BJ (cell line): Measurements from ENCODE around the gene STYX. TPM values are rescaled to one million over a fixed set of nuclear protein-coding genes. Genes with fewer than 3 reads are reported as not detected.
A peak's percentile ranks its signal among the peaks of the same experiment; 100 is the strongest.

Experiments used
- CTCF ChIA-PET: fragments of 350-600 bp; formaldehyde crosslinking; extraction: SDS; loops from one replicate; lab custom pipeline; 2021; ENCODE audit warnings: antibody characterized with exemption, inconsistent platforms; lab: Yijun Ruan, JAX
- POLR2A ChIA-PET: fragments of 300-600 bp; sonication (Branson Sonifier 250); formaldehyde crosslinking; extraction: SDS; loops from one replicate; lab custom pipeline; 2021; ENCODE audit warnings: antibody characterized with exemption; lab: Charles Lee
- DNase-seq: peaks from one replicate; pipeline ENCODE4 v3.0.0-alpha.2; 2011; ENCODE audit warnings: low read depth
- H3K27me3 ChIP-seq: 2 replicates; pipeline ENCODE4 v1.6.0; 2011; ENCODE audit warnings: low read length; ENCODE audit not compliant: control insufficient read depth, insufficient read depth
- H3K36me3 ChIP-seq: 2 replicates; pipeline ENCODE4 v1.5.1; 2011; ENCODE audit warnings: low read length; ENCODE audit not compliant: control insufficient read depth, insufficient read depth
- H3K4me3 ChIP-seq: 2 replicates; pipeline ENCODE4 v1.5.1; 2011; ENCODE audit warnings: low read depth, mild to moderate bottlenecking, control low read depth, low read length
- CTCF ChIP-seq: IDR thresholded peaks from 2 replicates; pipeline ENCODE4 v1.5.1; 2011; ENCODE audit warnings: low read depth, mild to moderate bottlenecking, control low read depth, inconsistent platforms, low read length, moderate library complexity; ENCODE audit not compliant: insufficient read depth
- polyA plus RNA-seq: library from polyadenylated mRNA; depleted of rRNA; stranded (reverse); fragments of >200 nt; gene quantifications from 2 replicates; pipeline ENCODE4 v1.2.3, GENCODE V29; 2011; rRNA removed
- small RNA-seq: library from RNA; depleted of rRNA; stranded (forward); fragments of <200 nt; gene quantifications from one replicate; pipeline ENCODE3, GENCODE V24; 2012; ENCODE audit warnings: low replicate concordance, low read depth; ENCODE audit not compliant: insufficient read length

STYX gene
- polyA plus RNA-seq, 1 experiment: 4.0 TPM

GRCh38 chr14:52802597-52802996 is 72.6 kb downstream of the STYX start:
- no peaks in the 10 kb centered on the region for H3K27me3 ChIP-seq
- POLR2A ChIA-PET: no interaction called here
- no peak overlapping the region for H3K4me3 ChIP-seq
- H3K36me3 ChIP-seq: no peaks in the 10 kb centered on the region
- CTCF ChIA-PET: interaction anchor here (1.0 to 1.1 kb wide), 3 partner anchors 44 to 159 kb away, joined by 3 read pairs; no protein-coding TSS in a partner anchor
- peak; percentile 27 for DNase-seq
- TF ChIP-seq CTCF: no peak

GRCh38 chr14:52806115-52806514 is 76.1 kb downstream of the STYX start:
- no peaks in the 10 kb centered on the region for H3K27me3 ChIP-seq
- TF ChIP-seq CTCF: no peak
- no peak overlapping the region for H3K4me3 ChIP-seq
- H3K36me3 ChIP-seq: no peaks in the 10 kb centered on the region
- CTCF ChIA-PET: interaction anchor here (0.7 kb wide), 1 partner anchor 9 kb away, joined by 5 read pairs; no protein-coding TSS in a partner anchor
- POLR2A ChIA-PET: no interaction called here
- DNase-seq: no peak

GRCh38 chr14:52808101-52808500 is 78.1 kb downstream of the STYX start:
- TF ChIP-seq CTCF: no peak
- no peaks in the 10 kb centered on the region for H3K36me3 ChIP-seq
- no peaks in the 10 kb centered on the region for H3K27me3 ChIP-seq
- DNase-seq: no peak
- H3K4me3 ChIP-seq: no peak overlapping the region
- ChIA-PET CTCF (interaction anchor here (0.7 kb wide), 1 partner anchor 153 kb away, joined by 3 read pairs; no protein-coding TSS in a partner anchor), POLR2A (no interaction called here)

GRCh38 chr14:52821805-52822250 is 91.9 kb downstream of the STYX start:
- no peaks in the 10 kb centered on the region for H3K36me3 ChIP-seq
- ChIA-PET CTCF (interaction anchor here (0.9 to 6.5 kb wide), 3 partner anchors 102 to 233 kb away, joined by 3 to 48 read pairs (median 27); no protein-coding TSS in a partner anchor), POLR2A (no interaction called here)
- DNase-seq: no peak
- TF ChIP-seq CTCF: no peak
- no peak overlapping the region for H3K4me3 ChIP-seq
- H3K27me3 ChIP-seq: no peaks in the 10 kb centered on the region

- no peak for TF ChIP-seq CTCF
- no peaks in the 10 kb centered on the region for H3K36me3 ChIP-seq
- H3K27me3 ChIP-seq: no peaks in the 10 kb centered on the region
- CTCF ChIA-PET: interaction anchor here (0.9 to 6.5 kb wide), 7 partner anchors 10 to 231 kb away, joined by 3 to 48 read pairs (median 6); no protein-coding TSS in a partner anchor
- no peak for DNase-seq
- no peak overlapping the region for H3K4me3 ChIP-seq
- POLR2A ChIA-PET: no interaction called here
Observed at GRCh38 chr14:52824462-52824861, 94.5 kb downstream of the STYX start.

Small RNAs within 50 kb of the gene (small RNA-seq; reads per million reads assigned to genes)
- not detected for gene AL139317.2

Other genes starting within 250 kb of the STYX start
- gene TXNDC16, start 177.7 kb upstream of the STYX start, polyA plus RNA-seq: 1.1 and 2.0 TPM in 2 replicates
- 0.18 and 0.34 TPM in 2 replicates for gene GPR137C, start 177.3 kb upstream of the STYX start, polyA plus RNA-seq
- 21.0 and 34.2 TPM in 2 replicates for gene ERO1A, start 34.6 kb upstream of the STYX start, polyA plus RNA-seq
- gene PSMC6, start 23.0 kb upstream of the STYX start, polyA plus RNA-seq: 28.5 and 87.8 TPM in 2 replicates
- gene GNPNAT1, start 61.4 kb downstream of the STYX start, polyA plus RNA-seq: 19.0 and 31.2 TPM in 2 replicates
- 275 and 393 TPM in 2 replicates for gene FERMT2, start 220.9 kb downstream of the STYX start, polyA plus RNA-seq